Measurements from ENCODE around the gene ADAMTS14.

- TF ChIP-seq POLR2AphosphoS5 (IDR thresholded peaks at IDR 0.05; ENCODE audit: borderline replicate concordance, low read depth, low read length) (no peak), EZH2 (IDR thresholded peaks at IDR 0.05) (no peak)
Observed at GRCh38 chr10:70745555-70745954, 73.2 kb downstream of the ADAMTS14 start.
